Fibroblast of lung (primary cell): ENCODE results near the gene TRERF1. TPM values are rescaled to one million over a fixed set of nuclear protein-coding genes. Genes with fewer than 3 reads are reported as not detected.

Experiments used
- DNase-seq, 2 donors: peaks; one replicate each; pipeline versions ENCODE4 v3.0.0 to v3.0.0-alpha.2; 2010; ENCODE audit warnings: low read depth in 2 of 2
- H2AFZ ChIP-seq: 2 replicates; pipeline ENCODE4 v1.5.1; 2012; ENCODE audit warnings: low read length, control low read depth, inconsistent platforms
- H3K27ac ChIP-seq: 2 replicates; pipeline ENCODE4 v1.5.1; 2011; ENCODE audit warnings: low read length, control low read depth; ENCODE audit not compliant: insufficient read depth
- H3K27me3 ChIP-seq: 2 replicates; pipeline ENCODE4 v1.5.1; 2011; ENCODE audit warnings: mild to moderate bottlenecking, low read length; ENCODE audit not compliant: control insufficient read depth, insufficient read depth
- H3K36me3 ChIP-seq: 2 replicates; pipeline ENCODE4 v1.5.1; 2011; ENCODE audit warnings: low read length; ENCODE audit not compliant: control insufficient read depth, insufficient read depth
- H3K4me1 ChIP-seq: 2 replicates; pipeline ENCODE4 v1.5.1; 2011; ENCODE audit warnings: low read length; ENCODE audit not compliant: control insufficient read depth, insufficient read depth; ENCODE audit errors: extremely low read depth
- H3K4me2 ChIP-seq: 2 replicates; pipeline ENCODE4 v1.5.1; 2011; ENCODE audit warnings: low read length, control low read depth; ENCODE audit not compliant: insufficient read depth; ENCODE audit errors: extremely low read depth
- H3K4me3 ChIP-seq, 4 experiments: fragments of 200-600 bp in 1 of 4; sonication (generic) in 1 of 4; replicated peaks in 1 of 4; 2 replicates each; pipeline ENCODE4 v1.5.1; 2011 to 2016; ENCODE audit warnings: low read length in 4 of 4, low read depth in 3 of 4, mild to moderate bottlenecking in 3 of 4, control low read depth in 2 of 4, inconsistent platforms in 1 of 4, mixed read lengths in 1 of 4; ENCODE audit not compliant: insufficient read depth in 1 of 4; ENCODE audit errors: control extremely low read depth in 1 of 4
- H3K79me2 ChIP-seq: 2 replicates; pipeline ENCODE4 v1.5.1; 2012; ENCODE audit warnings: mild to moderate bottlenecking, low read length, inconsistent platforms; ENCODE audit not compliant: control insufficient read depth, insufficient read depth
- H3K9ac ChIP-seq: 2 replicates; pipeline ENCODE4 v1.5.1; 2011; ENCODE audit warnings: mild to moderate bottlenecking, low read length, control low read depth; ENCODE audit not compliant: insufficient read depth
- H3K9me3 ChIP-seq: 2 replicates; pipeline ENCODE4 v1.5.1; 2012; ENCODE audit warnings: low read depth, low read length; ENCODE audit not compliant: control insufficient read depth, insufficient read depth
- H4K20me1 ChIP-seq: 2 replicates; pipeline ENCODE4 v1.5.1; 2011; ENCODE audit warnings: low read length; ENCODE audit not compliant: control insufficient read depth, insufficient read depth; ENCODE audit errors: extremely low read depth
- CTCF ChIP-seq, 2 donors: IDR thresholded peaks in 1 of 2; conservative IDR thresholded peaks in 1 of 2; 1 replicate in 1 of 2; 2 replicates in 1 of 2; pipeline ENCODE4 v1.5.1; 2011 to 2012; ENCODE audit warnings: low read length in 2 of 2, control low read depth in 1 of 2, inconsistent platforms in 1 of 2, low read depth in 1 of 2, mild to moderate bottlenecking in 1 of 2
- EZH2 ChIP-seq: IDR thresholded peaks from 2 replicates; pipeline ENCODE4 v1.5.1; 2012; ENCODE audit warnings: low read length, control low read depth, mild to moderate bottlenecking; ENCODE audit errors: missing control alignments
- polyA plus RNA-seq, 2 donors: library from polyadenylated mRNA; depleted of rRNA in 1 of 2; stranded (reverse) in 1 of 2; unstranded in 1 of 2; fragments of >200 nt; gene quantifications; 2 replicates each; pipeline ENCODE4 v1.2.1, GENCODE V29; 2011 to 2012; ENCODE audit warnings: missing spikeins in 1 of 2
- total RNA-seq: library from RNA; depleted of rRNA; stranded (reverse); fragments of >200 nt; gene quantifications from 2 replicates; pipeline ENCODE4 v1.2.1, GENCODE V29; 2014

TRERF1 gene
- total and polyA plus RNA-seq, 2 donors (not counting 1 experiment from before 2014, with no cell fraction given) = 6.3 to 8.3 TPM

GRCh38 chr6:42201382-42201781 lies 250.3 kb downstream of the TRERF1 start:
- DNase-seq = peak in 1 of 2 donors; percentile 45
- no peaks in the 10 kb centered on the region for H3K36me3 ChIP-seq
- H3K27ac ChIP-seq = peak overlapping the region; percentile 18
- no peak overlapping the region for H3K4me2 ChIP-seq
- H3K9me3 ChIP-seq = no peaks in the 10 kb centered on the region
- H4K20me1 ChIP-seq = no peaks in the 10 kb centered on the region
- no peak for TF ChIP-seq EZH2
- TF ChIP-seq CTCF (conservative IDR thresholded peaks at IDR 0.05 in 1 of 2, IDR thresholded peaks at IDR 0.05 in 1 of 2; ENCODE audit: low read depth in 1 of 2, low read length in 2 of 2) = no peak
- H3K79me2 ChIP-seq = no peaks in the 10 kb centered on the region
- no peak overlapping the region for H3K9ac ChIP-seq
- H2AFZ ChIP-seq = no peak overlapping the region
- no peak overlapping the region for H3K4me3 ChIP-seq
- no peaks in the 10 kb centered on the region for H3K27me3 ChIP-seq
- peaks cover 32% of the 10 kb centered on the region for H3K4me1 ChIP-seq

- Histone ChIP-seq H3K4me3 (no peak overlapping the region), H3K36me3 (no peaks in the 10 kb centered on the region), H2AFZ (no peak overlapping the region), H3K27me3 (no peaks in the 10 kb centered on the region), H3K4me1 (peaks cover 32% of the 10 kb centered on the region), H3K27ac (peak overlapping the region; percentile 73), H4K20me1 (no peaks in the 10 kb centered on the region), H3K4me2 (peak overlapping the region; percentile 23), H3K9me3 (no peaks in the 10 kb centered on the region), H3K9ac (no peak overlapping the region), H3K79me2 (no peaks in the 10 kb centered on the region)
- peak; percentile 96 to 99 for DNase-seq
- TF ChIP-seq EZH2 (no peak), CTCF (conservative IDR thresholded peaks at IDR 0.05 in 1 of 2, IDR thresholded peaks at IDR 0.05 in 1 of 2; ENCODE audit: low read depth in 1 of 2, low read length in 2 of 2) (no peak)
Measured at GRCh38 chr6:42200035-42200434, 251.7 kb downstream of the TRERF1 start.

- peak overlapping the region; percentile 62 for H3K4me2 ChIP-seq
- H3K4me1 ChIP-seq = peaks cover 28% of the 10 kb centered on the region
- no peaks in the 10 kb centered on the region for H3K36me3 ChIP-seq
- H3K79me2 ChIP-seq = no peaks in the 10 kb centered on the region
- H3K9ac ChIP-seq = no peak overlapping the region
- no peaks in the 10 kb centered on the region for H4K20me1 ChIP-seq
- H3K9me3 ChIP-seq = no peaks in the 10 kb centered on the region
- no peaks in the 10 kb centered on the region for H3K27me3 ChIP-seq
- DNase-seq = peak; percentile 77 to 82
- H3K27ac ChIP-seq = peak overlapping the region; percentile 49
- H2AFZ ChIP-seq = no peak overlapping the region
- H3K4me3 ChIP-seq = no peak overlapping the region
- no peak for TF ChIP-seq EZH2
- TF ChIP-seq CTCF (conservative IDR thresholded peaks at IDR 0.05 in 1 of 2, IDR thresholded peaks at IDR 0.05 in 1 of 2; ENCODE audit: low read depth in 1 of 2, low read length in 2 of 2) = no peak
Measured at GRCh38 chr6:42199106-42199981, 252.4 kb downstream of the TRERF1 start.
